GM12892 (cell line): ENCODE measurements around the gene NTHL1.

Experiments used
- POLR2AphosphoS5 ChIP-seq: IDR thresholded peaks from 2 replicates; pipeline ENCODE4 v1.6.1; 2011; ENCODE audit warnings: low read depth, low read length, control low read depth
- TAF1 ChIP-seq: IDR thresholded peaks from 2 replicates; pipeline ENCODE4 v1.6.1; 2011; ENCODE audit warnings: low read depth, mild to moderate bottlenecking, control low read depth, low read length, borderline replicate concordance

DNA sequence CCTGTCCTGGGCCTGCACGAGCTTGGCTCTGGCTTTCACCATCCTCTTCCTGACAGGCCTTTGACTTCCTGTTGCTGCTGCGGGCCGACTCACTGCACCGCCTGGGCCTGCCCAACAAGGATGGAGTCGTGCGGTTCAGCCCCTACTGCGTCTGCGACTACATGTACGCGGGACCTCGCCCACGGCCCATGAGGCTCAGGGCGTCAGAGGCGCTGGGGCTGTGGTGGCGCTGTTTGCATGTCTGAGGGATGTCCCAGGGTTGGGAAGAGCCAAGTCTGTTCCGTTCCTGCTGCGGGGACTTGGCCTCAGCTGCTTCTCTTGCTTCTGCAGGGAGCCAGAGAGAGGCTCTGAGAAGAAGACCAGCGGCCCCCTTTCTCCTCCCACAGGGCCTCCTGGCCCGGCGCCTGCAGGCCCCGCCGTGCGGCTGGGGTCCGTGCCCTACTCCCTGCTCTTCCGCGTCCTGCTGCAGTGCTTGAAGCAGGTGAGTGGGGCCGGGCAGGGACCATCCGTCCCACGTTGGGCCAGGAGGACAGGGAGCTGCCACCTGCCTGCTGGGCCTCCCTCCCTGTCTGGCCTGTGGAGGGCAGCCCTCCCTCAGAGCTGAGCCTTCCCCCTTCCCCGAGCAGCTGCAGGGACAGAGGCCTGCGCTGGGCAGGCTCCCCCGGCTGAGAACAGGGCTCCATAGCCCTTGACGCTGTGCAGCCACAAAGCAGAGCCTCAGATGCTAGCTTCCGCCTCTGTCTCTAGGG, 24.0 kb upstream of the NTHL1 start:
- TF ChIP-seq TAF1 = no peak
- TF ChIP-seq POLR2AphosphoS5 = no peak
